Stimulated activated CD4-positive, alpha-beta T cell treated with anti-CD3 and anti-CD28 coated beads, Interleukin-1b, Interleukin-23, amount 100 ng/mL, for 4 hours (primary cell): Measurements from ENCODE around the gene PRKCH.

Experiments
- DNase-seq, 2 donors: peaks; one replicate each; pipeline ENCODE4 v3.0.0-alpha.2; 2020; ENCODE audit warnings: low read depth in 2 of 2

PRKCH gene

DNA sequence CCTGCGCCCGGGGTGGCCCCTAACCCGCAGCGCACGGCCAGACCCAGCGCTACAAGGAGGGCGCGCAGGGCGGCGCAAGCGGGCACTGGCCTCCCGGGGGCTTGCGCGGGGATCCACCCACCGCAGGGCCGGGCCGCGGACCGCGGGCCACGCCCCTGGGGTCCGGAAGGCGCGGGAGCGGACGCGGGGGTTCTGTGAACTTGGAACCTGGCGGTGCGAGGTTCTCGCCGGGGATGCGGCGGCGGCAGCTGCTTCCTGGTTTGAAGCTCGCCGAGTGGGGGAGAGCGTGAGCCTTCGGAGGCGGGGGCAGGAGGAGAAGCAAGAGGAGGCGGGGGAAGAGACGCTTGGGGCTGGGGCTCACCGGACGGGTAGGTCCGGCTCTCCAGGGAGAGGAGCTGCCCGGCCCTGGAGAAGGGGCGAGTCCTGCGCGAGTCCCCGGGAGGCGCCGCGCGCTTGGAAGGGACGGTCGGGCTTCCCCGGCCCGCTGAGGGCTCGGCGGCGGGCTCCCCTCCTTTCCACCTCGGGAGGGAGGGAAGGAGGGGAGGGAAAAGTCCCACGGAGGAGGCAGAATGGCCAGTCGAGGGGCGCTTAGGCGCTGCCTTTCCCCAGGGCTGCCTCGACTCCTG, at the start of gene PRKCH:
PRKCH (plus strand) TSS at position 195 of the 626 bp plus-strand sequence. CDS start 523 bp downstream, outside the sequence.
- DNase-seq: peak; percentile 73 to 76

GRCh38 chr14:61277232-61277631, 44.1 kb upstream of the PRKCH start:
- DNase-seq: no peak

- no peak for DNase-seq
Measured at GRCh38 chr14:61277784-61278183, 43.6 kb upstream of the PRKCH start.

- DNase-seq: no peak
Measured at GRCh38 chr14:61279082-61279481, 42.3 kb upstream of the PRKCH start.

GRCh38 chr14:61280092-61280525, 41.3 kb upstream of the PRKCH start:
- DNase-seq: peak; percentile 15 to 22

DNA sequence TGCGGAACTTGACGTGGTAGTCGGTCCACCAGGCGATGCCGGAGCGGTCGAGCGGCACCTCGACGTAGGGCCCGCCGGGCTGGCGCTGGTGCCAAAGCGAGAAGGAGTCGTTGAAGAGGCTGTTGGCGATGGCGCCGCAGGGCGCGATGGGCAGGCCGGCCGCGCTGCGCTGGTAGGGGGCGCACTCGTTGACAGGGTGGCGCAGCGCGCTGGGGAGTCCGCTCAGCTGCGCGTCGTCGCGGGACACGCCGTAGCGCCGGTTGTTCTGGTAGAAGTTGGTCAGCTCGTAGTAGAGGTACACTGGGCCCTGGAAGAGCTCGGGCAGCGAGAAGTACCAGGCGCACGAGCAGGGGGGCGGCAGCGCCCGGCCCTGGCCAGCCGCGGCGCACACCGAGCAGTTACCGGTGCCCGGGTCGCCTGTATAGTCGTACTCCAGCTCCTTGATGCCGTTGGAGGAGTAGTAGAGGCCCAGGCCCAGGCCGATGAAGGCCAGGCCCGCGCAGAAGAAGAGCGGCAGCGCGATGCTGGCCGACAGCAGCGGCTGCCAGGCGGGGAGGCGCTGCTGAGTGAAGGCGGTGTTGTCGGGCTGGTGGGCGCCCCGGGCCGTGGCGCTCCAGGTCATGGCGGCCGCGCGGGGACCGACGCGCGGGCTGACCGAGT, 40.7 kb upstream of the PRKCH start:
- peak; percentile 73 to 77 for DNase-seq

- DNase-seq: peak in 1 of 2 donors; percentile 24
Measured at GRCh38 chr14:61281186-61281947, 40.0 kb upstream of the PRKCH start, which contains the start of gene TMEM30B. TMEM30B (minus strand) TSS chr14:61281338; CDS start chr14:61281147, 191 bp downstream.

- DNase-seq: no peak
Measured at GRCh38 chr14:61281948-61282275, 39.5 kb upstream of the PRKCH start.

GRCh38 chr14:61282746-61283145, 38.6 kb upstream of the PRKCH start:
- no peak for DNase-seq

DNA sequence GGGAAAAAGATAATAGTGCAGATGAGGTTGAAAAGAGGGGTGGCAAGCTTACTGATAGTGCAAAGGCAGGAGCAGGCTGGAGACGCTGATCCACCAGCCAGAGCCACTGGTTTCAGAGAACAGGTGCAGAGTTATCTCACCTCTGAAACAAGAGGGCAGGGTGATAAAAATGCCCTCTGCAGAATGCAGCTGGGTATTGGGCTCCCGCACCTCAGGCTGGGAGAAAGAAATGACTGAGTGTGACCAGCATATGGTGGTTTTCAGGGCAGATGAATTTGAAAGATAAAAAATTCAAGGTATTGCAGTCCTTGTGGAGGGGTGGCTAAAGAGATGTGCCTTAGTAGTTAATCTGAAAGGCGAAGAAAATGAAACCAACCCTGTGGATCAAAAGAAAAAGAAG, 37.4 kb upstream of the PRKCH start:
- no peak for DNase-seq

DNA sequence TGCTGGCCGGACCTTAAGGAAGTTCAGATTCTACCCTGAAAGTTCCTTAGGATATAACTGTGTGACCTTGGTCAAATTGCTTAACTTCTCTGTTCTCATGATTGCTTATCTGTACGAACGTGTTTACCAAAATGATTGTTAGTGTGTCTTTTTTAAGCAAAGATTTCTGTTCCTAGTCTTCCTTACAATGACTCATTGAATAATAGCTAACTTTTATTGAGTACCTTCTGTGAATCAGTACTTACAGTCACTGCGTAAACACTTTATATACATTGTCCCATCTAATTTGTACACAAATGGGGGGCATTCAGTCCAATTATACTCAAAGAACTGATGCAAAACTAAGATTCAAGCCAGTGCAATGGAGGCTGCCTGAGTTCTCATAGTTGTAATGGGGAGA, 36.0 kb upstream of the PRKCH start:
- DNase-seq: no peak

GRCh38 chr14:61287196-61287595, 34.2 kb upstream of the PRKCH start:
- DNase-seq: no peak

DNA sequence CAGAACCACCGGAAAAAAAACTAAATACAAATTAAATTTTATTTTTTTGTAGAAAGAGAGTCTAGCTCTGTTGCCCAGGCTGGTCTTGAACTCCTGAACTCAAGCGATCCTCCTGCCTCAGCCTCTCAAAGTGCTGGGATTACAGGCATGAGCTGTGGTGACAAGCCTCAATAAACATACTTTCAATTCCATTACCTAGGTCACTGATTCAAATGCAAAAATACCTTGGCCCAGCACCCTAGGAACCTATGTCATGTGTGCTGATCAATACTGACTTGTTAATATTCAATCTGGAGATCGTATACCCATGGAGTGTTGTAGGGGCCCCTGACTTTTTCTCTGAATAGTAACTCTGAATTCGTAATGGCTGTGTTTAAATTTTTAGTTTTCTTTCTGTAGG, 33.2 kb upstream of the PRKCH start:
- no peak for DNase-seq

GRCh38 chr14:61288720-61289119, 32.7 kb upstream of the PRKCH start:
- DNase-seq: no peak

- DNase-seq: no peak
Measured at GRCh38 chr14:61290701-61291100, 30.7 kb upstream of the PRKCH start.

DNA sequence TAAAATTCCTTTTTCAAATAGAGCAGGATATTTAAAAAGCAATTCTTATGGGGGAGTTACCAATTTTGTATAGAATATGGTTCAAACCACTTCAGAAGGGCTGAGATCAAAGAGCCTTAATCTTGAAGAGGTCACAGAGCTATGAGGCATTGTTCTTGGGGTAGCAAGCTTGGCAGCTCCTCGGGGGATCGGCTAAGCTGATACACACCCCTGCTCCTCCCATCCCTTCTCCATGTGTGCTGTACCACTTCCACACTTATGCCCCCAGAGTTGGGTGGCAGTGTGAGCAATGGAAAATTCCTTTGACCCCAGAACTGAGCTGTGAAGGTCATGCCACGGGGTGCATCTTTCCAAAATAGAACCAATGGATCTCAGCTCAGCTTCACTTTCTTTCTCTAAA, 25.2 kb upstream of the PRKCH start:
- no peak for DNase-seq

DNA sequence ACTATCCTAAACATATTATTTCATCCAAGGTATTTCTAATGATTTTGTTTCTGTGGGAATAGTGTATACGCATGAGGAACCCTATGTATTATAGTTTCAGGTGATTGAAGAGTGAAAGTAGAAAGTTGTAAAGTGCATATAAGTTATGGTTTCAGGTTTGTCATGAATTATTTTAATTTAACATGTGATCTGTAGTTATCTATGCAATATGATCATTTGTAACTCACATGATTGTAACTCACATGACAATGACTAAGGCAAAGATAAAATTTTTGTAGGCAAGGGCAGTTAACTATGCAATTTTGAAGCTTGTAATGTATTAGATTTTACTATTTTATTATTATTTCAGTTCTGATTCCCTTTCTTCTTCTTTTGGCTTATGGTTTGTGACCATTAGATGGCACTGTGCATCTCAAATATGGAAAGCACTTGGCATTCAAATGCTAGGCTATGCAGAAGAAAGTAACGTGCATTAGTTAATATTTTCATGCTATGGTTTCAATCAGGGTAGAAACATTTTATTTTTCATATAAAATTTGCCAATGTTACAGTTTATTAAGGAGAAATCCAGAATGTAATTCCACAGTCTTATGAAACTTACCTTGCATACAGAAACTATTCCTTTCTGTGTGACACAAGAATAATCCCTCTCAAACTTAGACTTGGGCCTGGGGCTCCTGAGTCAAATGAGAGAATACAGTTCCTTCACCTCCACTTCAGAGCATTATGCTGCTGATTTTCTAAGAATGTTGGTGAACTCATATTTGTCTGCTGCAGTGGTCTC, 24.5 kb upstream of the PRKCH start:
- DNase-seq: peak in 1 of 2 donors; percentile 25

- no peak for DNase-seq
Measured at GRCh38 chr14:61297581-61297980, 23.8 kb upstream of the PRKCH start.

GRCh38 chr14:61298824-61299223, 22.6 kb upstream of the PRKCH start:
- no peak for DNase-seq

- no peak for DNase-seq
Measured at GRCh38 chr14:61300209-61300608, 21.2 kb upstream of the PRKCH start.

GRCh38 chr14:61300754-61301153, 20.6 kb upstream of the PRKCH start:
- no peak for DNase-seq

DNA sequence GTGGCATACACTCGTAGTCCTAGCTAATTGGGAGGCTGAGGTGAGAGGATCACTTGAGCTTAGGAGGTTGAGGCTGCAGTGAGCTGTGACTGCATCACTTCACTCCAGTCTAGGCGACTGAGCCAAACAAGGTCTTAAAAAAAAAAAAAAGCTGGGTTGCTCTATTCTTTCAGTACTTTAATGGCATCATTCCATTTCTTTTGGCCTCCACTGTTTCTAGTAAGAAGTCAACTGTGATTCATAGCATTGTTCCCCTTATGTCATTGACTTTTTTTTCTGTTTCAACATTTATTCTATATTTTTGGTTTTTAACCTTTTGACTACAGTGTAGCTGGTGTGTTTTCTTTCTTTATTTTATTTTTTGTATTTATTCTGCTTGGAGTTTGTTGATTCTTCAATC, 16.7 kb upstream of the PRKCH start:
- DNase-seq: no peak
